ENCODE results near the gene KRT7.

Gene KRT7

DNA sequence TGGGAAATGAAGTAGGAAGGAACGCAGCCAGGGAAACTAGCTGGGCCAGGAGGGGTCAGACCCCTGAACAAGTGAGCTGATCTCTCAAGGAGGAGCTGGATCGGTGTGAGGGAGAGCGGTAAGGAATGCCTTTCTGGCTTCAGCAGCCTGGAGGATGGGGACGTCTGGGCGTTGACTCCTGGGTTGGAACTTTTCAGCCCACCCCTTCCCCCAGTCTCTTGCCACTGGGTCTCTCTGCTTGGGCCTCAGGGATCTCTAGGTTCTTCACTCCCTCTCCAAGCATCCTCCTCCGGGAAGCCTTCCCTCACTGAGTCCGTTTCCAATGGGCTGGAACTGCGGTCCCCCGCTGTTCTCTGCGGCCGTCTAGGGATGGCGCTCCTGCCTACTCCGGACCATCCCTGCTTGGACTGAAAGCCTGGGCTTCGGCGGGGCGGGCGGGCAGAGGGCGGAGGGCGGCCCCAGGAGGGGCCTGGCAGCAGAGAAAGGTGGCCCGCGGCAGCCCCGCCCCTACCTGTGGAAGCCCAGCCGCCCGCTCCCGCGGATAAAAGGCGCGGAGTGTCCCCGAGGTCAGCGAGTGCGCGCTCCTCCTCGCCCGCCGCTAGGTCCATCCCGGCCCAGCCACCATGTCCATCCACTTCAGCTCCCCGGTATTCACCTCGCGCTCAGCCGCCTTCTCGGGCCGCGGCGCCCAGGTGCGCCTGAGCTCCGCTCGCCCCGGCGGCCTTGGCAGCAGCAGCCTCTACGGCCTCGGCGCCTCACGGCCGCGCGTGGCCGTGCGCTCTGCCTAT, at the start of gene KRT7:
TSS of gene KRT7 (plus strand) at position 570 of the 788 bp plus-strand sequence. CDS start at position 624, 54 bp downstream.
- no peak for DNase-seq

DNA sequence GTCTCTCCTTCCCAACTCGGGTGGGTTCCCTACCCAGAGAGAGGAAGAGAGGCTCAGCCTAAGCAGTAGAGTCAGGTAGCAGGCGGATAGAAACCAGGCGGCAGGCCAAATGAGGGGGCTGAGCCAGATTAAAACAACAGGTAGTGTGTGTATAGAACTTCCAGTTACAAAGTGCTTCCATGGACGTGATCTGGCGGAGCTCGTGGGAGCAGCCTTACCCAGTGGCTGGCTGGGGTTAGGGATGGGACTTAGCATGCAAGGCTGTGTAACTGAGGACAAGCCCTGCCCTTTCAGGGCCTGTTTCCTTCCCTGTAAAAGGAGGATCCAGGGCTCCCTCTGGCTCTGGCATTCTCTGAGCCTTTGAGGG, 49.5 kb upstream of the KRT7 start:
- DNase-seq = no peak

DNA sequence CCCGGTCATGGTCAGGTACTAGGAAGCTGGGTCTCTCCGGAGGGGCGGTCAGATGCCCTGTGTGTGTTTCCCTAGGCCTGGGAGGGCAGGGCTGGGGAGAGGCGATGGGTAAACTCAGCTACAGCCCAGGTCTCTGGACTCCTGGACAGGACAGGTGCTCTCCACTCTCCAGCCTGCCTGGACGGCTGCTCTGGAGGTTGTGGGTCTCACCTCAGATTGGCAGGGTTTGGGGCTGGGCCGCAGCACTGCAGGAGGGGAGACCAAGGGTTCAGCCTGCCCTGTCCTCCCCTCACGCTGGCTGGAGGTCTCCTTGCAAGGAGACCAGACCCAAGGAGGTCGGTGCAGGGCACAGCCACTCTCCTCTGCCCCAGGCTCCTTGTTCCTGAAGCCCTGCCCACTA, 49.1 kb upstream of the KRT7 start:
- no peak for DNase-seq

DNA sequence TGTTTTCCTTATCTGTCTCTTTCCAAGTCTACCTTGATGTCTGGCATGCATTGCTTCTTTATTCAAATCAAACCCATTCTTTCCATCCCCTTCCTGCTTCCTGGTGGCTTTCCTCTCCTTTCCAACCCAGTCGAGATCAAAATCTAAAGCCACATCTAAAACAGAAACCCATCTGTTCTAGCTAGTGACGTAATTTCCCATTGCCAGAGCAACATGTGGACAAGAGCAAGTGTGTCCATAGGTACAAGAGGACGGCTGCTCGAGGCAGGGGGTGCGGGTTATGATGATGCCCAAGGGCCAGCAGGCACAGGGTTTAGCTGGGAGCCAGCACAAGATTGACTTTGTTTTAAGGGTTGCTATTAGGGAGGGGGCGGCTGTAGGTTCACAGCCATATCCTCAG, 48.2 kb upstream of the KRT7 start:
- DNase-seq = no peak

DNA sequence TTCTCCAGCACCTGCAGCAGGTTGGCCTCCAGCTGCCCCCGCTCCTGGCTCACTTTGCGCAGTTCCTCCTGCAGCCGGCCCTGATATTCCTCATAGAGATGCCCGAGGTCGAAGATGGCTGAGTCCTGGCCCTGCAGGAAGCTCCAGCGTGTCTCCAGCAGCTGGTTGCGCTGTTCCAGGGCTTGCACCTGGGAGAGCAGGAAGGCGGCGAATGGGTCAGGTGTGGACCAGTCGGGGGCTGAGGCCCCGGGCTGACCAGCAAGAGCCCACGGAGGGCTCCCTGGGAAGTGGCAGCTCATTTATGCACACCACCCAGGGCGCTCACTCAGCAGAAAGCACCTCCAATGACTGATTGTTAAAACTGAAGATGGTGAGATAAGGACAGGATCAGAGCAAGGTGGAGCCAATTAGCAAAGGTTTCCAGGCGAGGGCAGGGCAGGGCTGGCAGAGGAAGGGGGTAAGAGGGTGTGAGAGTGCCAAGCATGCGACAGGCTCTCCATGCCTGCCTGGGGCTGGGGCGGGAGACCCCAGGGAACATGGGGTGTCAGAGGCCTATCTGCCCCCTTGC, 47.6 kb upstream of the KRT7 start:
- no peak for DNase-seq

DNA sequence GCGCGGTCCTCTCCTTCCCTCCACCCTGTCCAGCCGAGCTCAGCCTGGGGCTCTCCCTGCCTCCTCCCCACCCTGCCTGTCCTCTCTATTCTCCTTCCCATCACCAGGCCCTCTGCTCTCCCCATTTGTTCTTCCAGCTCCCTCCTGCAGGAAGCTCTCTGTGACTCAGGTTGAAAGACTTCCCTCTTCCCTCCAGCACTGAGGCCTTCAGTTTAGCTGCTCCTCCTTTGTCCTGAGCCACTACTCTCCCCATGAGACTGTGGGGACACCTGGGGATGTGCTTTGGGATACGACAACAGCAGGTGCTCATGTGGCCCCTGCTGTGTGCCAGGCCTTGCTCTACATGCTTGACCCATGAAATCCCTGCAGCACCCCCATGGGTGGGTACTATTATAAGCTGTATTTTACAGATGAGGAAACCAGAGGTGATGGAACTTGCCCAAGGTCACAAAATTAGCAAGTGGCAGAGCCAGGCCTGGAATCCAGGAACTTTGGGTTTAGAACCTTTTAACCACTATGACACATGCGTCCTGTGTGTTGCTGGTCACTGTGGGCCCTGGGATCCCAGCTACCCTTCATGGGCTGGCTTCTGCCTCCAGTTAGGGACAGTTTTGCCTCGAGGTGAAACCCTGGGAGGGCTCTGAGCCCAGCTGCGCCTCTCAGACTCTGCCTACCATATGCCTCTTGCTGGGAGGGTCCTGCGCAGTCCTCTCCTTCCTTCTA, 46.8 kb upstream of the KRT7 start:
- DNase-seq = peak; percentile 56

DNA sequence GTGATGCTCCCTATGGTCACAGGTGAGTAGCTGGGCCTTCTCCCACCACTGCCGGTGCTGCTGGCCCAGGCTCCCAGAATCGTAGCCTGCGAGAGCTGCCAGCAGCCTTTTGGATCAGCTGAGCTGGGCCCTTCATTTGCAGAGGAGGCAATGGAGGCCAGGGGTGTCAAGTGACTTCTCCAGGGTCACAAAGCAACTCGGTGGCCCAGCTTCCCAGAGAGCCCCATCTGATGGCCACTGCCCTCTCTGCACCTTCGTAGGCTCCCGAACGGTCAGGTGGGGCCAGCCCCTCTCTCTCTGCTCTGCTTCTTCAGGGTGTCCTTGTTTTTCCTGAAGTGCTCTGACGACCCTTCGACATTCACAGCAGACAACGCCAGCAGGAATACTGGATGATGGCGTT, 45.8 kb upstream of the KRT7 start:
- DNase-seq = no peak

DNA sequence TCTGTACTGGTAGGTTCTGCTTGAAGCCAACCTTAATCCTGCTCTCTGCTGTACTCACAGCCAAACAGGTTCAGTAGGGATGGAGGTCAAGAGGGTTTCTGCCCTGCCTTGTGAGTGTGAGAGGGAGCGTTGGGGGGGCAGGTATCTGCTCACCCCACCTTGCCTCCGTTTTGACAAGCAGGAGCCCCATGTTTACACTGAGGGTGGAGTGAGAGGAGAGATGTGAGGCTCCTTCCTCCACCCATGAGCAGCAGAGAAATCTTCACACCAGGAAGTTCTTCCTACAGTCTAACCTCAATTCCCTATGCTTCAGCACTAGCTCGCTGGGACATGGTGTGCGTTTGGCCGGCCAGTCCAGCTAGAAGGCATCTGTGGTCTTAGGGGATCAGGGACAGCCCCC, 45.4 kb upstream of the KRT7 start:
- no peak for DNase-seq

DNA sequence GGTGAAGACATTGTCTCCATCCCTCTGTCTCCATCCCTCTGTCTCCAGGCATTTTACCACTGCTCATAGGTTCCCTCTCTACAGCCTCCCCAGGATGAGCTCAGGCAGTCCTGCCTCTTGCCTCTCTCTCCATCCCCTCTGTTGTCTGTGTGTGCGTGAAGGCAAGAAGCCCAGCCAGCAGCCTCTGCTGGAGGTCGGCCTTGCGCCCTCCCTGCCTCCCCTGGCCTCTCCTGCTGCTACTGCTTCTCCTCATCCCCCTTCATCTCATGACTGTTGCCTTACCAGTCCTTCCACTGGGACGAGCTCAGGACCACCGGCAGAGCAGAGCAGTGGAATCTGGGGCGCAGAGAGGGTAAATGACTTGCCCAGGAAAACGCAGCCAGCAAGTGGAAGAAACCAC, 44.4 kb upstream of the KRT7 start:
- DNase-seq = no peak

DNA sequence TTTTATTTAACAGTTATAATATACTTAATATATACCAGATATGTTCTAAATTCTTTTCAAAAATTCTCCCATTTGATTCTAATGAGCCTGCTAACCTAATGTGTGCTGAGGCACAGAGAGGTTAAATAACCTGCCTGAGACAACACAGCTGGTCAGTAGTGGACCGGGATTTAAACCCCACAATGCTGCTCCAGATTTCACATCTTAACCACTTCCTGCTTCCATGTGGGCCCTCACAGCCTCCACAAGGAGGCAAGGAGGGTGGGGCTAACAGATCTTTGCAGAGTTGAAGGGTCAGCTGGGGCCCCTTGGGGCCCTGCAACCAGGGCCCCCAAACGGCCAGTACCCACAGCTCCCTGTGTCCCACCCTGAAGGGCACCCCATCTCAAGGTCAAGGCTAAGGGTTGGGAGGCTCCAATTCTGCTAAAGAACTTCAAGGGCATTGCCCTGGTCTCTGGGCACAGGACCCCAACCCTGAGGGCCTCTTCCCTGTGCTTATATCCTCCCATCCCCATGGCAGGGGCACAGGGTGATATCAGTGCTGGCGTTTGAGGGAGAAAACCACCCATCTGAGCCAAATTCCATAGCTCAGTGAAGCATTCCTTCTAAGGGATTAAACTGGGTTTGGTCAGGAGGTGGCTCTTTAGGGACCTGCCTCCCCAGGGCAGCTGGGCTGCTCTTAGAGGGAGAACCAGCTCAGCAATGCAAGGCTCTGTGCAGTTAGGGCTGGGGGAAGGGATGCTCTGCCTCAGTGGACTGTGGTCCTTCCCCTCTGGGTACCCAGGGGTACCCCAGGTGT, 43.5 kb upstream of the KRT7 start:
- no peak for DNase-seq

DNA sequence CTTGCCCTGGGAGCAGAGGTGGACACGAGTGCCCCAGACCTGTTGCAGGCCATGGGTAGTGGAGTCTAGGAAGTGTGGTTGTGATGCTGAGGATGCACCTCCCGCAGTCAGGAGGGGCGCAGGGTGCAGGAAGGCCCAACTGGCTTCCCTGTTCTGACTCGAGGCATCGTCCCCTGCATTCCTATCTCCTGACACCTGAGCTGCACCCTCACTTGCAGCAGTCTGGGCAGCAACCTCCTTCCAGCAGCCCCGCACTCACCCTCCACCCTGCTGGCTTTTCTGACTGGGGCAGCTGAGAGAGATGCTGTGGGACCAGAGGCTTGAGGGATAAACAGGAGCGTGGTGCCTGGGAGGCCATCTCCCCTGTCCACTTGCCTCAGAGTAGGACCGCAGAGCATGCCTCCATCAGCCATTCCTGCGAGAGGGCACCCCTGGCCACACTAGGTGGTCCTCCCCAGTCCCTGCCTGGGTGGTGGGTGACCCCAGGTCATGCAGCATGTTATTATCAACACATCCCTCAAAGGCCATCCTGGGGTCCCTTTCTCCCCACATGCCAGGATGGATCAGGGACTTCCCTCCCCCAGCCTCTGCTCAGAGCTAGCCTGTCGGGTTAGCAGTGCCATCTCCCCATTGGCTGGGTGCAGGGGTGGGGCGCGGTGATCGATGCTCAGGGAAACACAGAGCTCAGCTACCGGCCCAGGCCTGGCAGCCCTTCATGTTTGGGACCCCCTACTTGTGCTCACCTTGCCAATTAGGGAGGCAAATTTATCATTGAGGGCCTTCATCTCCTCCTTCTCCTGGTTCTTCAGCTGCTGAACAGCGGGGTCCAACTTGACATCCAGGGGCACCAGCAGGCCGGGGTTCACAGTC, 41.9 kb upstream of the KRT7 start:
- DNase-seq = no peak

DNA sequence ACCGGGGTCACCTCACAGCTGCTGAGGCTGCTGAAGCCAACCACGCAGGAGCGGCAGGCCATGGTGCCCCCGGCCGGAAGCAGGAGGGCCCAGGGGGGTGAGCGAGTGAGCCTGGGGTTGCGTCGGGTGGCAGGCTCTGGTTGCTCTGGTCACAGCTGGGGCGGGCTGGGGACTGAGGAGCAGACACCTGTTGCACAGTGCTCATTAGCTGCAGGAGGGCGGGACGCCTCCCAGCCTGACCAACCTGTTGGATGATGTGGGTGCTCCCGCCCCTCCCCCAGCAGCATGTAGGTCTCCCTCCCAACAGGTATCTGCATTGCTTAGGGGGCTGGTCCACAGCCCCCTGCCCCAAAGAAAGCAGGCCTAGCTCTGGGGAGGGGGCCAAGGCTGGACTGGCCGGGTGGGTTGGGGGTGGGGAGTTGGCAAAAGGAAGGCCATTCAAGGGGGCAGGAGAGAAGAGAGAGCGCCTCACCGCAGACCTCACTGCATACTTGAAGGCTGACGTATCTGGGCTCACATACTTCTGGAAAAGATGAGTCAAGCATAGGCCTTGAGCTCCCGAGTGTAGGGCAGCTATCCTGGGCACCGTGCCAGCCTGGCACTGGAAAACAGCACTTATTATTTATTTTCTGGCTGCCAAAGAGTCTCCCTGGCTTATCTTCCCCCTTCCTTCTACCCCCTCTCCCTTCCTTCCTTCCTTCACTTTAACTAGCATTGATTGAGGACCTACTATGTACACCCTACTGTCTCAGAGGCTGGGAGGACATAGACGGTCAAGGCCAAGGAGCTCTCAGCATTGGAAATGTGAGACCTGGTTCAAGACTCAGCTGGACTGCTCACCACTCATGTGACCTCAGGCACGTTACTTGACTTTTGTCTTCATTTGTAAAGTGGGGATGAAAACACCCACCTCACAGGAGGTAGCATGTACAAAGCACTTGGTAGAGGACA, 40.9 kb upstream of the KRT7 start, which contains the start of gene KRT80:
TSS of gene KRT80 (minus strand) at position 174 of the 951 bp plus-strand sequence. CDS start at position 62, 112 bp downstream.
- DNase-seq = peak; percentile 88

DNA sequence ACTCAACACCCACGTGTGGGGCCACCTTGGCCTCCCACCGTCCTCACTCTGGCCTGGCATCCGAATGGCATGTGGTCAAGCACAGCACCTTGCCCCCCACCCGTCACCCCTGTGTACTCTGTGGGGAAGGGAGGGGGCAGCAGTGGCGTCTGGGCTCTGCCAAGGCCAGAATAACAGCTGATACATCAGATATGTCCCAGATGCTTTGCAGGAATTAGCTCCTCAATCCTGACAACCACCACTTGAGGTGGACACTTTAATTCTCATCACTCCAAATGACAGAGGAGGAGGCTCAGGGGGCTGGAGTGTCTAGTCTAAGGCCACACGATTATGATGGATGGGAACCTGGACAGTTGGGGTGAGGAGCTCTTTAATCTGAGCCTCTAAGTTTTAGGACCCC, 39.5 kb upstream of the KRT7 start:
- no peak for DNase-seq

DNA sequence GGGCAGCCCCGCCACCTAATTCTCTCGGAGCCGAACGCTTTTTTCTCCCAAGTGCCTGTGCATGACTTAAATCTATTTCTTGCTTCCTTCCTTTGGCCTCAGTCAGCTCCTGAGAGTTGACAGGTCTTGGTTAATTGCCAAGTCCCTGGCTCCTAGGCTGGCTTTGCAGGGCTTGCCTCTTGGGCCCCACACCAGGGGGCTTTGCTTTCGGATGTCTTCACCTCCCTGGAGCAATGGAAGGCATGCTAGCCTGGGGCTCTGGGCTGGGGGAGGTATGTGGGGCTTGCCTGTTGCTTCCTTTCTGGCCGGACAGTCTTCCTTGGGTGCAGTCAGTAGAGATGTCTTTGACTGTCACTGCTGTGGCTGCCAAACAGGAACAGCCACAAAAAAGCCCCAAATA, 39.1 kb upstream of the KRT7 start:
- DNase-seq = no peak

DNA sequence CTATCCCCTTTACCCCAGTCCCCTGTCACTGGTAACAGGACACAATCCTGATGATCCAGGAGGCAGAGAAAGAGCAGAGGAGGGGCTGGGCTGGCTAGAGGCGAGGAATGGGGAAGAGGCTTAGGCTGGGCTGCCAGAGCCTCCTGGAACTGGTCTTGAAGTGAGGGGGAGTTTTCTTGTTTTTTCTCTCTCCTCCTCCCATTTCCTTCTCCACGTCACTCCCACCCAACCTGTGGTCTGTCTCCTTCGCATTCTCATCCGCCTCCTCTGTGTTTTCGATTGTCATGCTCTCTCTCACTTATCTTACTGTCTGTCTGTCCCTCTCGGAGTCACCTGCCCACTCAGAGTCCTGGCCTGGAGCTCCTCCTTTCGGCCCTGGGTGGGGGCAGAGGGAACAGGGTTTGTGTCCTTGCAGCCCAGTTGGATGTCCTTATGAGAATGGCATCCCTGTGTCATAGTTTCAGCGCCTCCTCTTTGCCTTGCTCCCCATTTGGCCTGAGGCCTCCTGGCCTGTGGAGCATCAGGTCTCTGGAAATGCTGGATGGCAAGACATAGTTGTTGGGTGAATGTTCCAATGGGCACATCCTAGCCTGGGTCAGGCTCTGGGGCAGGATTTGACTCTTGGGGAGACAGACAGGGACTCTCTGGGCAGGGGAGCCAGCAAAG, 37.8 kb upstream of the KRT7 start:
- DNase-seq = no peak

DNA sequence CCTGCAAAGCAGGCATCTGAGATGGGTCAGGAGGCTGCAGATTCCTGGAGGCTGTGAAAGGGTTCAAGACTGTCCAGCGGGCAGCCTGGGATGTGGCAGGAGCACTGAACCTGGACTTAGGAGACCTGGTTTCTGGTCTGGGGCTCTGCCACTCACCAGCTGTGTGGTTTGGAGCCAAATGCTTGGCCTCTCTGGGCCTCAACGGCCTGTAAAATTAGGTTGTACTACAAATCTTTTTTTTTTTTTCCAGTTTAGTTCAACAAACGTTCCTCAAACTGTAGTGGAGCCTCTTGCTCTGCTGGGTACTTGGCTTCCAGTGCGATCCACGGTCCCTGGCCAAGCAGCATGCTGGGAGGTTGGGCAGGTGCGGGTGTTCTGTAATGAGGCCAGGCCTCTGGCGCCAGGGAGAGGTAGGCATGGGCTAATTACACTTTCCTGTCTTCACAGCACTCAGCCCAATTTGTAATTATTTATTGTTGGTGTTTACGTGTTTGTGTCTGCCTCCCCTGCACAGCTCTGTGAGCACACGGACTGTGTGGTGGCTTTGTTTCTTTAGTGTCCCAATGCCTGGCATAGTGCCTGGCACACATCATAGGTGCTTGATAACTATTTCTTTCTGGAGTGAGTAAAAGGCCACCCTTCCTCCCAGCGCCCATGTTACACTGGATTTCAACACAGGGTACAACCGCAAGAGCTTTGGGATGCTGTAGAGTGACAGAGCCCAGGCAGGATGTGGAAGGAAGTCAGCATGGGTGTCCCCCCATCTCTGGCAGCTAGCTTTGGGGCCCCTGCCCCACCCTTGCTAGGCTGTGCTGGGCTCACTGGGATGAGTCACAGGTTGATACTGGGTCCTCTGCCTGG, 35.4 kb upstream of the KRT7 start:
- no peak for DNase-seq

DNA sequence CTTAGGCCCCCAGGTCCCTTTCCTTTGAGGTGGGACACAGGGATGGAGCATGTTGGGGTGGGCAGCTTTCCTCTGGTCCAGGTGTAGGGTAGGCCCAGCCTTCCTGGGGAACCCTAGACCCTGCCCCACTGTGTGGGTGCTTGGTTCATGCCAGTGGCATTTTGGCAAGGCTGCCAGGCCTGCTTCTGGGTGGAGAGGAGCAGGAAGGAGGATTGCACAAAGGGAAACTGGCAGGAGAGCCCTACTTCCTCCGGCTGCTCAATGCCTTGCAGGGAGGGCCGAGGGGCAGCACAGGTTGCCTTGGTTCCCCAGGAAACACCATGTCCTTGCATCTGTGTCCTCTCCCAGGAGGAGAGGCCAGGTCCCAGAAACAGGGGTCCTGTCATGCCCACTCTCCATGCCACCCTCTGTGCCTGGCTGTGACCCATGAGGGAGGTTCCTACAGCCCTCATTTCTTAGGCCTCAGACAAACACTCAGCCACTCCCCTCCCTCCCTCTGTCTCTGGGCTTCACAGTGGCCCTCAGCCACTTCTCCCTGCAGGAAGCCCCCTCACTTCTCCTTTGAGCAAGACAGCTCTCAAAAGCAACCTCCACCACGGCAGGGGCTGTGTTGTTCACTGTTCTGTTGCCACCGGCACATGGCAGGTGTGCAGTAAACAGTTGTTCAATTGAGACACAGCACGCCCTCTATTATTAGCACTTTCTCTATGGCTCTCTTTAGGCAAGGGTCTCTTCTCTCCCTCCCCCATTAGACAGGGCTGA, 34.4 kb upstream of the KRT7 start:
- DNase-seq = no peak

DNA sequence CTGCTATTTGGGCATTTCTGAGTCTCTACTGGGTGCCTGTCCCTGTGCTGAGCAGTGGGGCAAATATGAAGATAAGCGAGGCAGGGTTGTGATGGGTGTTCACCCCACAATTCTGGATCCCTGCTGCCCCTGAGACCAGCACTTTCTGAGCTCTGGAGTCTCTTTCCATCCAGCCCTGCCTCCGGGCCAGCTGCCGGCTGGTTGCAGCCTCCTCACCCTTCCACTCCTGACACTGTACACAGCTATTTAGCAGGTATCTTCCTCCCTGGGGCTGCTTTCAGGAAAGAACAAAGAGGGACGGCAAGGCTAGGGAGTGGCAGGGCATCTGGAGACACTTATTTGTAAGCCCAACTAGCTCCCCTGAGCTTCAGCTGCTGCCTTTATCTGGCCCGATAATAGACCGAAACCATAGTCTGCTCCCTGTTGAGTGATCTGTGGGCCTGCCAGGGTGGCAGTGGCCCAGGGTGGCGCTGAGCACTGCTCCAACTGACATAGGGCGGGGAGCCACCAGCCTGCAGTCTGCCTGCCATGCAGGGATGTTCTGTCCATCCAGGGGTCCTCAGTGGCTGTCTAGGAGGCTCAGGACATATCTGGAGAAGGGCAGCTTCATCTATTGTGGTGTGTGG, 33.6 kb upstream of the KRT7 start:
- DNase-seq = no peak
